ENCODE data around the gene CFAP68.

DNA sequence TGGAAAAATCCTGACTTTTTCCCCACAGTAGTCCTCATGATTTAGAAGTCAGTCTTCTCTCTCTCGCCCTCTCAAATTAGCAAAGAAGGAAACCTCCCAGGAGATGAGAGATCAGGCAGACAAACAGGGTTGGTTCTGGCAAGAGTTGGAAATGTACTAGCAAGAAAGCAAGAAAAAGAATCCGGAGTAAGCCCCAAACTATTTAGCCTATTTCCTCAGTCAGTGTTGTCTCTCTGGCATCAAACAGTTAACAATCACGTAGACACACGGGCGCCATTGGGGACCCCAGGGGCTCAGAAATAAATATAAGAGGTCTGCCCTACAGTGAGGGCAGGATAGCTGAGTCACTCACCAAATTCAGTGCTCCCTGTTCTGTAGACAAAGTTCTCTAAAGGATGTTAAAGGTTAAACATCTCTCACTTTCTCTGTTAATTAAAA, 44.0 kb downstream of the CFAP68 start:
- TF ChIP-seq TEAD2 (CRISPR knock-in tag; IDR thresholded peaks at IDR 0.05) (no peak), USF2 (IDR thresholded peaks at IDR 0.05; ENCODE audit: low read depth, low read length) (no peak), USF2 (CRISPR knock-in tag; IDR thresholded peaks at IDR 0.05; ENCODE audit: borderline replicate concordance) (no peak)
